GM18505 (cell line): Measurements from ENCODE around the gene COTL1.
"Not testable (repeated sequence)": the region's sequence is repeated elsewhere in the genome, so short reads cannot be mapped to it uniquely, and the experiment has no call there.

ENCODE experiments used
- ATAC-seq: cut with Tn5 transposase; IDR thresholded peaks from one replicate; pipeline ENCODE4 v1.9.1; 2021; ENCODE audit not compliant: unreplicated experiment
- POLR2A ChIP-seq: IDR thresholded peaks from 4 replicates; pipeline ENCODE4 v1.6.1; 2011; ENCODE audit warnings: borderline replicate concordance; ENCODE audit not compliant: insufficient read depth, insufficient read length; ENCODE audit errors: extremely low read depth

Gene COTL1

GRCh38 chr16:84633622-84634021 is 15.7 kb upstream of the COTL1 start:
- no peak for TF ChIP-seq POLR2A
- no peak for ATAC-seq

- ATAC-seq = not testable (repeated sequence)
Measured at GRCh38 chr16:84632862-84633261, 15.0 kb upstream of the COTL1 start.

- TF ChIP-seq POLR2A = no peak
- no peak for ATAC-seq
Measured at GRCh38 chr16:84631886-84632285, 14.0 kb upstream of the COTL1 start.

GRCh38 chr16:84631153-84631466 is 13.2 kb upstream of the COTL1 start:
- no peak for TF ChIP-seq POLR2A
- no peak for ATAC-seq

- no peak for TF ChIP-seq POLR2A
- no peak for ATAC-seq
Measured at GRCh38 chr16:84630446-84631152, 12.7 kb upstream of the COTL1 start.

DNA sequence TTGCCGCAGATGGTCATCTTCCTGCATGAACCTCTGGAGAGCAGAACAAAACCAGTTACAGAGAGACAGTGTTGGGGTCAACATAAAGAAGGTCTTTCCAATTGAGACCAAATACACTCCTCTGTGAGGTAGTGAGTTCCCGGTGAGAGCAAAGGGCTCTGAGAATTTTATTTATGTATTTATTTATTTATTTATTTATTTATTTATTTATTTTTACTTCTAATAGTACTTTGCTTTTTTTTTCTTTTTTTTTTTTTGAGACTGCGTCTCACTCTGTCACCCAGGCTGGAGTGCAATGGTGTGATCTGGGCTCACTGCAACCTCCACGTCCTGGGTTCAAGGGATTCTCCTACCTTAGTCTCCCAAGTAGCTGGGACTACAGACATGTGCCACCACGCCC is 12.1 kb upstream of the COTL1 start:
- no peak for ATAC-seq
- no peak for TF ChIP-seq POLR2A

DNA sequence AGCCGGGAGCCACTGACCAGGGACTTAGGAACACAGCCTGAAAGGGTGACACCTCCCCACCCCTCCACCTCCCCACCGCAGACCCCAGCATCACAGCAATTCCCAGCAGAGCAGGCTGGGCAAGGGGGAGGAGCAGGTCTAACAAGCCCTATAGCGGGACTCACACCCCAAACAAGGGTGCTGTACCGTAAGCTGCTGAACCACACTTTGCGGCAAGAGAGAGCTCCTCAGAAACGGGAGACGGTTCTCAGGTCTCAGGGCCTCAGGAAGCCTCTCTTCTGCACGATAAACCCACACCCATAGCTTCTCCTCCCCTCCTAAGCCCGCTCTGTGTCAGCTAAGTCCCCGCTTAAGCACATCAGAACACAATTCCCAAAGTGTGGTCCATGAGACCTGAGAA is 11.7 kb upstream of the COTL1 start:
- no peak for TF ChIP-seq POLR2A
- ATAC-seq = no peak

GRCh38 chr16:84628226-84628731 is 10.4 kb upstream of the COTL1 start:
- TF ChIP-seq POLR2A = no peak
- ATAC-seq = no peak

- no peak for ATAC-seq
Measured at GRCh38 chr16:84625556-84625955, 7.7 kb upstream of the COTL1 start.

DNA sequence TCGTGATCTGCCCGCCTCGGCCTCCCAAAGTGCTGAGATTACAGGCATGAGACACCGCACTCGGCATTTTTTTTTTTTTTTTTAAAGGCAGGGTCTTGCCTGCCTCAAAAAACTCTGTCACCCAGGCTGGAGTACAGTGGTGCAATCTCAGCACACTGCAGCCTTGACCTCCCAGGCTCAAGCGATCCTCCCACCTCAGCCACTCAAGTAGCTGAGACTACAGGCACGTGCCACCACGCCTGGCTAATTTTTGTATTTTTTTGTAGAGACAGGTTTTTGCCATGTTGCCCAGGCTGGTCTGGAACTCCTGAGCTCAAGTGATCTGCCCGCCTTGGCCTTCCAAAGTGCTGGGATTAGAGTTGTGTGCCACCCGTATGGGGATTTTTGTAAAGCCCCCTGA is 3.0 kb upstream of the COTL1 start:
- not testable (repeated sequence) for ATAC-seq

More at GRCh38 chr16:84625556-84625955, 7.7 kb upstream of the COTL1 start:
- no peak for TF ChIP-seq POLR2A

GRCh38 chr16:84618581-84619460 is 943 bp upstream of the COTL1 start:
- no peak for ATAC-seq
- no peak for TF ChIP-seq POLR2A

GRCh38 chr16:84617041-84617790 is 662 bp downstream of the COTL1 start:
- ATAC-seq = peak; percentile 30
- no peak for TF ChIP-seq POLR2A

DNA sequence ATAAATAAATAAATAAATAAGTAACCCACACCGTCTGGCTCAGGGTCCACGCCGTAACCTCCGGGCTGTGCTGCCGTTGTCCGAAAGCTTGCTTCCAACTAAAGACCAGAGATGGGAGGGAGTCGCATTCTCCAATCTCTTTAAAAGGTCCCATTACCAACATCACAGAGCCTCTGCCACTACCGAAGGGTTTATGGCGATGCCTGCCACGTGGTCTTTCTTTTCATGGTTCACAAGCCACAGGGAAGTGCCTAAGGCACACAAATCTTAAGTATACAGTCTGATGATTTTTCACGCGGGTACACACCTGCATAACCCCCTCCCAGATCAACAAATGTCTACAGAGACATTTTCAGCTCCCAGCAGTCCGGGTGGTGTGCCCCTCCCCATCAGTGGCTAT is 1.4 kb downstream of the COTL1 start:
- no peak for ATAC-seq

GRCh38 chr16:84614968-84615813 is 2.7 kb downstream of the COTL1 start:
- peak; percentile 8 for TF ChIP-seq POLR2A
- ATAC-seq = no peak

More for the DNA sequence above, 1.4 kb downstream of the COTL1 start:
- TF ChIP-seq POLR2A = no peak
